Upper lobe of left lung (tissue), 6 donors: Measurements from ENCODE around the gene WDR93. TPM values are rescaled to one million over a fixed set of nuclear protein-coding genes. Genes with fewer than 3 reads are reported as not detected.

ENCODE experiments used
- ATAC-seq, 2 donors: fragments of 200-7000 bp; cut with Tn5 transposase; one replicate each; pipeline ENCODE4 v1.9.1; 2022; ENCODE audit warnings: mild to moderate bottlenecking in 2 of 2, moderate library complexity in 2 of 2; ENCODE audit not compliant: low FRiP score in 2 of 2
- DNase-seq, 2 donors: peaks; one replicate each; pipeline ENCODE4 v3.0.0-alpha.2; 2019 to 2020
- H3K27ac ChIP-seq, 4 donors: fragments of 200-600 bp; sonication (generic); one replicate each; pipeline ENCODE4 v1.5.1; 2016 to 2019
- H3K27me3 ChIP-seq, 4 donors: fragments of 200-600 bp; sonication (generic); one replicate each; pipeline ENCODE4 v1.5.1; 2017 to 2019
- H3K36me3 ChIP-seq, 4 donors: fragments of 200-600 bp; sonication (generic); one replicate each; pipeline ENCODE4 v1.5.1; 2016 to 2019
- H3K4me1 ChIP-seq, 4 donors: fragments of 200-600 bp; sonication (generic); one replicate each; pipeline ENCODE4 v1.5.1; 2018 to 2019
- H3K4me3 ChIP-seq, 4 donors: fragments of 200-600 bp; sonication (generic); one replicate each; pipeline ENCODE4 v1.5.1; 2017 to 2019; ENCODE audit warnings: mild to moderate bottlenecking in 2 of 4, moderate library complexity in 1 of 4
- H3K9me3 ChIP-seq, 4 donors: fragments of 200-600 bp; sonication (generic); one replicate each; pipeline ENCODE4 v1.5.1; 2018 to 2019
- EP300 ChIP-seq, 4 donors: sonication (generic); formaldehyde crosslinking; IDR thresholded peaks; one replicate each; pipeline ENCODE4 v1.5.1; 2017; ENCODE audit warnings: antibody characterized with exemption in 4 of 4, control low read depth in 2 of 4
- POLR2A ChIP-seq, 4 donors: fragments of 450-650 bp; IDR thresholded peaks; one replicate each; pipeline ENCODE4 v1.5.1; 2016 to 2017; ENCODE audit warnings: antibody characterized with exemption in 4 of 4, mild to moderate bottlenecking in 2 of 4
- POLR2AphosphoS5 ChIP-seq, 2 donors: sonication (generic); formaldehyde crosslinking; IDR thresholded peaks; one replicate each; pipeline ENCODE4 v1.5.1; 2017; ENCODE audit warnings: antibody characterized with exemption in 2 of 2
- WGBS, 2 donors: methylation state at CpG; one replicate each; pipeline ENCODE4 v1.1.5; 2017 to 2018; 5-methylcytosine and 5-hydroxymethylcytosine counted together
- total RNA-seq, 6 donors: library from RNA; depleted of rRNA in 4 of 6; stranded (reverse); fragments of >200 nt in 4 of 6; gene quantifications; one replicate each; pipeline versions ENCODE4 v1.1.0 to v1.2.1, GENCODE V29; 2016 to 2021
- TF ChIP-seq, protein P1 (sequence below), 6 experiments: fragments of 450-650 bp in 4 of 6; fragments of 200-600 bp in 2 of 6; sonication (generic) in 2 of 6; IDR thresholded peaks; one replicate each; pipeline ENCODE4 v1.5.1; 2016 to 2019; ENCODE audit warnings: antibody characterized with exemption in 6 of 6
- donor health status: DM: no; HTN: no; CAD: no; lungs with moderate emphysema.
- donor health status: DM: no; HTN: yes; CAD: no; lungs with severe emphysema.

WDR93 gene
- total RNA-seq, 6 donors from 2014 or later = 0.31 to 7.2 (median 1.9) TPM

DNA sequence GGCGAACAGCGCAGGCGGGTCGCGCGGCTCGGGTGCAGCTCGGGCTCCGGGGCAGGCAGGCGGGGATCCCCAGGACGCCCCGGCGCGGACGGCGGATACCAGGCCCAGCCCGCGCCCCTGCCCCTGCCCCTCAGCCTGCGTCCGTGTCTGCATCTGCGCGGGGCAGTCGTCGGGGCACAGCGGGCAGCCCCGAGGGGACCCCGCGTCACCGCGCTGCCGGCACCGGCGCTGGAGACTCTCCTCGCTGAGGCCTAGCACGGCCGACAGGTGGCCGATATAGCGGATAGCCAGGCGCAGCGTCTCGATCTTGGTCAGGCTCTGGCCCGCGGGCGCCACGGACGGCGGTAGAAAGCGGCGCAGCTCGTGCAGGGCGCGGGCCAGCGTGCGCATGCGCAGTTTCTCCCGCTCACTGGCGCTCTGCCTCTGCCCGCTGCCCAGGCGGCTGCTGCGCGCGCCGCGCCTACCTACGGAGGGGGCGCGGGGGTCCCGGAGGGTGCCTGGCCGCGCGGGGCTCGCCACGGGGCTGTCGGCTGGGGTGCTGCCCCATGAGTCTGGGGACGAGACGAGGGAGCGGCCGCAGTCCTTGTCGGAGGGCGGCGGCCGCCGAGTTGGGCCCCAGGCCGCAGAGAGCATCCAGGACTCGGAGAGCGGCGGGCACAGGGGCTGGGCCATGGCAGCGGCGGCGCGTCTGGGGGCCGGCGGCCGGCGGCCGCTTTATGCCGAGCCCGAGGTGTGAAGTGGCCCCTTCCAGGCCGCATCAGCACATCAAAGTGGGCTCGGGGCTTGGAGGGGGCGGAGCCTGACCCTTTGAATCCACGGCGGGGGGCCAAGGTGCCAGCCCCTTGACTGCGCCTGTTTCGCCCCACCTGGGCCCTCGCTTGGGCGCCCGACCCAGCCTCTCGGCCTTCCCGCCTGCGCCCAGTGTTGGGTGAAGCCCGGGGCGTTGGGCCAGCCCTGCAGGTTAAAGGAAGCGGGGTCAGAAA lies 60.2 kb downstream of the WDR93 start, which contains the start of gene MESP1:
Gene MESP1, minus strand, starts transcription at position 690 of the 983 bp plus-strand sequence. Its CDS starts 18 bp downstream, at position 672.
- H3K27me3 ChIP-seq = peaks cover 0 to 6% (median 0%) of the 10 kb centered on the region in 4 donors
- H3K36me3 ChIP-seq = no peaks in the 10 kb centered on the region
- ATAC-seq = peak; percentile 92 to 97
- H3K9me3 ChIP-seq = no peaks in the 10 kb centered on the region
- TF ChIP-seq POLR2A (IDR thresholded peaks at IDR 0.05) = peak in 1 of 4 donors; percentile 77
- TF ChIP-seq, protein P1, sequence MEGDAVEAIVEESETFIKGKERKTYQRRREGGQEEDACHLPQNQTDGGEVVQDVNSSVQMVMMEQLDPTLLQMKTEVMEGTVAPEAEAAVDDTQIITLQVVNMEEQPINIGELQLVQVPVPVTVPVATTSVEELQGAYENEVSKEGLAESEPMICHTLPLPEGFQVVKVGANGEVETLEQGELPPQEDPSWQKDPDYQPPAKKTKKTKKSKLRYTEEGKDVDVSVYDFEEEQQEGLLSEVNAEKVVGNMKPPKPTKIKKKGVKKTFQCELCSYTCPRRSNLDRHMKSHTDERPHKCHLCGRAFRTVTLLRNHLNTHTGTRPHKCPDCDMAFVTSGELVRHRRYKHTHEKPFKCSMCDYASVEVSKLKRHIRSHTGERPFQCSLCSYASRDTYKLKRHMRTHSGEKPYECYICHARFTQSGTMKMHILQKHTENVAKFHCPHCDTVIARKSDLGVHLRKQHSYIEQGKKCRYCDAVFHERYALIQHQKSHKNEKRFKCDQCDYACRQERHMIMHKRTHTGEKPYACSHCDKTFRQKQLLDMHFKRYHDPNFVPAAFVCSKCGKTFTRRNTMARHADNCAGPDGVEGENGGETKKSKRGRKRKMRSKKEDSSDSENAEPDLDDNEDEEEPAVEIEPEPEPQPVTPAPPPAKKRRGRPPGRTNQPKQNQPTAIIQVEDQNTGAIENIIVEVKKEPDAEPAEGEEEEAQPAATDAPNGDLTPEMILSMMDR (IDR thresholded peaks at IDR 0.05) = peak; percentile 72 to 99 (median 95)
- peak in 1 of 2 donors; percentile 58 for TF ChIP-seq POLR2AphosphoS5 (IDR thresholded peaks at IDR 0.05)
- no peak for TF ChIP-seq EP300 (IDR thresholded peaks at IDR 0.05)
- WGBS, 2 donors = 0 to 10% methylated on average over 3 to 24 of the region's 114 CpGs
- peak within 1 kb of the TSS; percentile 26 to 81 (median 66) for H3K4me3 ChIP-seq
- H3K4me1 ChIP-seq = peaks cover 13 to 25% (median 14%) of the 10 kb centered on the region in 4 donors
- peak within 1 kb of the TSS in 3 of 4 donors; percentile 23 to 79 (median 46) for H3K27ac ChIP-seq
- peak; percentile 95 to 99 for DNase-seq

DNA sequence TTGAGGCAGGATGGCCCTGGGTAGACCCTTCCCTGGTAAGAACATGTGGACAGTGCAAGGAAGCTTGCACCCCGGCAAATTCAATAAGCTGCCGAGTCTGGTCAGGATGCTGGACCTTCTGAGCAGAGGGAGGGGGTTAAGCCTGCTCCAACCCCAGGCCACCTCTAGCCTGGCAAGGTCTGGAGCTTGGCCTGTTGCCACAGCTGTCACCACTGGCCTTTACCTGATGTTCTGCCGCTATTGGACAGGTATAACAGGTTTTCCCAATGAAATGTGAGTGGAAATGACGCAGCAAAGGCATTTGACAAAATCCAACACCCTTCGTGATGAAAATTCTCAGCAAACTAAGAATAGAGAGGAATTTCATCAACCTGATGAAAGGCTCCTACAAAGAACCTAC lies 61.1 kb downstream of the WDR93 start:
- Histone ChIP-seq H3K9me3 (no peaks in the 10 kb centered on the region), H3K27me3 (peaks cover 0 to 6% (median 0%) of the 10 kb centered on the region in 4 donors), H3K36me3 (no peaks in the 10 kb centered on the region), H3K4me1 (peaks cover 13 to 25% (median 14%) of the 10 kb centered on the region in 4 donors), H3K27ac (no peak overlapping the region), H3K4me3 (no peak overlapping the region)
- WGBS, 2 donors = 55 to 85% methylated on average over 3 to 5 of the region's 5 CpGs
- ATAC-seq = no peak
- DNase-seq = peak in 1 of 2 donors; percentile 62
- no peak for TF ChIP-seq POLR2A (IDR thresholded peaks at IDR 0.05)
- TF ChIP-seq POLR2AphosphoS5 (IDR thresholded peaks at IDR 0.05) = no peak
- TF ChIP-seq, protein P1 (IDR thresholded peaks at IDR 0.05) = no peak
- no peak for TF ChIP-seq EP300 (IDR thresholded peaks at IDR 0.05)

DNA sequence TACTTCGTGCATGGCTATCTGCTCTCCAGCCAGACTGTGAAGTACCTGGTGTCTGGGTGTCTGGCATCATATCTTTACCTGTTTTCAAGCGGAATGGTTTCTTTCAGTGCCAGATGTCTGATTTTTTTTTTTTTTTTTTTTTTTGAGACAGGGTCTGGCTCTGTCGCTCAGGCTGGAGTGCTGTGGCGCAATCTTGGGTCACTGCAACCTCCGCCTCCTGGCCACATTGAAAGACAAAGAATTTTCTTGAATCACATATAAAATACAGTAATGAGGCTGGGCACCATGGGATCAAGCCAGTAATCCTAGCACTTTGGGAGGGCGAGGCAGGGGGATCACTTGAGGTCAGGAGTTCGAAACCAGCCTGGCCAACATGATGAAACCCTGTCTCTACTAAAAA lies 63.2 kb downstream of the WDR93 start:
- no peak for ATAC-seq
- Histone ChIP-seq H3K27ac (no peak overlapping the region), H3K27me3 (peaks cover 0 to 6% (median 0%) of the 10 kb centered on the region in 4 donors), H3K4me3 (no peak overlapping the region), H3K36me3 (no peaks in the 10 kb centered on the region), H3K4me1 (peaks cover 13 to 25% (median 14%) of the 10 kb centered on the region in 4 donors), H3K9me3 (no peaks in the 10 kb centered on the region)
- WGBS, 2 donors = 66 to 67% methylated on average over 7 of the region's 7 CpGs
- TF ChIP-seq POLR2AphosphoS5 (IDR thresholded peaks at IDR 0.05) (no peak), EP300 (IDR thresholded peaks at IDR 0.05) (no peak), POLR2A (IDR thresholded peaks at IDR 0.05) (no peak)
- TF ChIP-seq, protein P1 (IDR thresholded peaks at IDR 0.05) = no peak
- DNase-seq = no peak

DNA sequence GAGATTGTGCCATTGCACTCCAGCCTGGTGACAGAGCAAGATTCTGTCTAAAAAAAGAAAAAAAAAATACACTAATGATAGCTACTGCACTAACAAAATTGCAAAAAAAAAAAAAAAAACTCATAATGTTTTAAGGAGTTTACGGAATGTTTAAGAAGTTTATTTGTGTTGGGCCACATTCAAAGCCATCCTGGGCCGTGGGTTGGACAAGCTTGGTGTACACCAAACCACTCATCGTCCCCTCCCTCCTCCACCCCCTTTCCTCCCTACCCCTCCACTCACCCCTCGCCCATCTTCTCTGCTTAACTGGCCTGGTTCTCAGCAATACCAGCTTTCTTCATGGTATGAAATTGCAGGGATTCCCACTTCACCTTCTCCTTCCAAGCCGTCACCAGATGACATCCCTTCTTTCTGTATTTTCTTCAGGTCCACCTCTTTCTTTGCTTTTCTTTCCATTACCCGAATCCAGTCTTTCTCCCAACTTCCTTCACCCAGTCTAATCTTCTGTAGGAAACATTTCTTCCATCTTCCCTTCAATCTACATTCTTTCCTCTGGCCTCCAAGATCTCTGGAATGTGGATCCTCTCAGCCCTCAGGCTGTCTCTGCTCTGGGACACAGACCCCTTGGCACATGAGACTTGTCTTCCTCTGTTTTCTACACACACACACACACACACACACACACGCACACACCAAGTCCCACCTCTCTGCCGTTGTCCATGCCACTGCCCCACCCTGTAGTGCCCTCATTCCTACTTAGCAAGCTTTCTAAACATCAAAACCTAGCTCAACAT lies 63.9 kb downstream of the WDR93 start:
- H3K27me3 ChIP-seq = peaks cover 0 to 6% (median 0%) of the 10 kb centered on the region in 4 donors
- H3K36me3 ChIP-seq = no peaks in the 10 kb centered on the region
- DNase-seq (no peak), ATAC-seq (no peak)
- no peak for TF ChIP-seq POLR2A (IDR thresholded peaks at IDR 0.05)
- no peak for TF ChIP-seq POLR2AphosphoS5 (IDR thresholded peaks at IDR 0.05)
- TF ChIP-seq, protein P1 (IDR thresholded peaks at IDR 0.05) = no peak
- TF ChIP-seq EP300 (IDR thresholded peaks at IDR 0.05) = no peak
- no peak overlapping the region for H3K4me3 ChIP-seq
- no peaks in the 10 kb centered on the region for H3K9me3 ChIP-seq
- 68 to 72% methylated on average over 8 of the region's 8 CpGs for WGBS, 2 donors
- peaks cover 13 to 25% (median 14%) of the 10 kb centered on the region in 4 donors for H3K4me1 ChIP-seq
- no peak overlapping the region for H3K27ac ChIP-seq
